ENCODE results near the gene SLC16A8. TPM values are rescaled to one million over a fixed set of nuclear protein-coding genes. Genes with fewer than 3 reads are reported as not detected.

Gene SLC16A8
- total and polyA plus RNA-seq, 10 of the 15 experiments (the other 5 are each of a cell fraction or from before 2014, with no cell fraction given): not detected

GRCh38 chr22:38036392-38037062 lies 47.5 kb downstream of the SLC16A8 start:
- CTCF ChIA-PET: interaction anchor here (2.1 kb wide), 1 partner anchor 16 kb away, joined by 8 read pairs; no protein-coding TSS in a partner anchor
- FAIRE-seq: no peak
- Histone ChIP-seq H4K20me1 (ENCODE audit: control insufficient read depth, insufficient read depth) (no peaks in the 10 kb centered on the region), H3K4me1 (ENCODE audit: control insufficient read depth, insufficient read depth, low read length) (peaks cover 7% of the 10 kb centered on the region; the same call in 1 of the 2 replicates), H2AFZ (ENCODE audit: control insufficient read depth, low read depth, low read length) (no peak overlapping the region), H3K4me2 (ENCODE audit: control insufficient read depth, insufficient read depth) (no peak overlapping the region), H3K36me3 (ENCODE audit: control insufficient read depth in 2 of 2, insufficient read depth in 2 of 2, low read length in 1 of 2) (no peaks in the 10 kb centered on the region), H3K4me3 (no peak overlapping the region), H3K27ac (ENCODE audit: control insufficient read depth, insufficient read depth) (no peak overlapping the region), H3K27me3 (replicated peaks in 1 of 2; ENCODE audit: control insufficient read depth in 2 of 2, insufficient read depth in 2 of 2, low read length in 1 of 2) (no peaks in the 10 kb centered on the region; a peak in 1 of 4 replicates), H3K9me3 (replicated peaks; ENCODE audit: control insufficient read depth, insufficient read depth, low read length) (no peaks in the 10 kb centered on the region), H3K9ac (ENCODE audit: control insufficient read depth, insufficient read depth, low read length) (no peak overlapping the region), H3K79me2 (ENCODE audit: control insufficient read depth, insufficient read depth, low read length) (no peaks in the 10 kb centered on the region)
- SMC1A ChIA-PET (ENCODE audit: uncharacterized antibody, unreplicated experiment): no interaction called here
- WGBS (ENCODE audit: insufficient coverage, insufficient replicate concordance, low lambda C conversion rate, missing lambda C conversion rate): 27% methylated on average over 10 of the region's 10 CpGs
- no peak for ATAC-seq
- DNase-seq (ENCODE audit: low read depth, low spot score): no peak
- intact Hi-C loops (cut with micrococcal nuclease; ENCODE audit: unreplicated experiment) (no loop called here), in situ Hi-C loops (cut with MboI) (no loop called here)
- BruUV-seq (replicated peaks): no TSS peak
- RAD21 ChIA-PET (ENCODE audit: unreplicated experiment): no interaction called here
- no peak for TF ChIP-seq IRF4 (IDR thresholded peaks at IDR 0.05; ENCODE audit: low read depth, low read length)
- TF ChIP-seq CHD2 (IDR thresholded peaks at IDR 0.05; ENCODE audit: borderline replicate concordance, low read depth, low read length): no peak
- no peak for TF ChIP-seq HDAC2 (IDR thresholded peaks at IDR 0.05)
- POLR2A ChIA-PET: no interaction called here

- DNase-seq (ENCODE audit: low read depth, low spot score) (no peak), ATAC-seq (peak; percentile 22; the same call in 2 of the 3 replicates), FAIRE-seq (no peak)
- no peaks in the 10 kb centered on the region for H4K20me1 ChIP-seq (ENCODE audit: control insufficient read depth, insufficient read depth)
- no peak overlapping the region for H3K9ac ChIP-seq (ENCODE audit: control insufficient read depth, insufficient read depth, low read length)
- no TSS peak for BruUV-seq (replicated peaks)
- ChIA-PET RAD21 (ENCODE audit: unreplicated experiment) (no interaction called here), SMC1A (ENCODE audit: uncharacterized antibody, unreplicated experiment) (no interaction called here), CTCF (no interaction called here), POLR2A (no interaction called here)
- intact Hi-C loops (cut with micrococcal nuclease; ENCODE audit: unreplicated experiment): no loop called here
- in situ Hi-C loops (cut with MboI): no loop called here
- no peak overlapping the region for H3K4me3 ChIP-seq
- H2AFZ ChIP-seq (ENCODE audit: control insufficient read depth, low read depth, low read length): no peak overlapping the region
- H3K27ac ChIP-seq (ENCODE audit: control insufficient read depth, insufficient read depth): no peak overlapping the region
- peaks cover 7% of the 10 kb centered on the region; the same call in 1 of the 2 replicates for H3K4me1 ChIP-seq (ENCODE audit: control insufficient read depth, insufficient read depth, low read length)
- H3K27me3 ChIP-seq (replicated peaks in 1 of 2; ENCODE audit: control insufficient read depth in 2 of 2, insufficient read depth in 2 of 2, low read length in 1 of 2): no peaks in the 10 kb centered on the region; a peak in 1 of 4 replicates
- no peak for TF ChIP-seq RCOR1 (conservative IDR thresholded peaks at IDR 0.05; ENCODE audit: low read depth, low read length)
- TF ChIP-seq ZNF384 (IDR thresholded peaks at IDR 0.05; ENCODE audit: borderline replicate concordance, low read depth, low read length): no peak
- no peaks in the 10 kb centered on the region for H3K79me2 ChIP-seq (ENCODE audit: control insufficient read depth, insufficient read depth, low read length)
- no peak overlapping the region for H3K4me2 ChIP-seq (ENCODE audit: control insufficient read depth, insufficient read depth)
- WGBS (ENCODE audit: insufficient coverage, insufficient replicate concordance, low lambda C conversion rate, missing lambda C conversion rate): 27% methylated on average over 8 of the region's 9 CpGs
- no peaks in the 10 kb centered on the region for H3K9me3 ChIP-seq (replicated peaks; ENCODE audit: control insufficient read depth, insufficient read depth, low read length)
- no peaks in the 10 kb centered on the region for H3K36me3 ChIP-seq (ENCODE audit: control insufficient read depth in 2 of 2, insufficient read depth in 2 of 2, low read length in 1 of 2)
Observed at GRCh38 chr22:38035530-38035885, 48.5 kb downstream of the SLC16A8 start.

All from GM12878 (cell line).